ENCODE measurements around the gene PARP9.

GRCh38 chr3:122516846-122517360 is 47.2 kb downstream of the PARP9 start:
- TF ChIP-seq CTCF (IDR thresholded peaks at IDR 0.05) (no peak), EZH2 (IDR thresholded peaks at IDR 0.05) (no peak), EZH2phosphoT487 (IDR thresholded peaks at IDR 0.05) (no peak)

Measured in neural progenitor cell (in vitro differentiated cells).